HG03045 (cell line): Measurements from ENCODE around the gene FUT6.
"Not testable (repeated sequence)": the region's sequence is repeated elsewhere in the genome, so short reads cannot be mapped to it uniquely, and the experiment has no call there.

Experiments
- ATAC-seq: cut with Tn5 transposase; IDR thresholded peaks from one replicate; pipeline ENCODE4 v1.9.1; 2021; ENCODE audit warnings: mild to moderate bottlenecking, moderate library complexity; ENCODE audit not compliant: unreplicated experiment

Gene FUT6

DNA sequence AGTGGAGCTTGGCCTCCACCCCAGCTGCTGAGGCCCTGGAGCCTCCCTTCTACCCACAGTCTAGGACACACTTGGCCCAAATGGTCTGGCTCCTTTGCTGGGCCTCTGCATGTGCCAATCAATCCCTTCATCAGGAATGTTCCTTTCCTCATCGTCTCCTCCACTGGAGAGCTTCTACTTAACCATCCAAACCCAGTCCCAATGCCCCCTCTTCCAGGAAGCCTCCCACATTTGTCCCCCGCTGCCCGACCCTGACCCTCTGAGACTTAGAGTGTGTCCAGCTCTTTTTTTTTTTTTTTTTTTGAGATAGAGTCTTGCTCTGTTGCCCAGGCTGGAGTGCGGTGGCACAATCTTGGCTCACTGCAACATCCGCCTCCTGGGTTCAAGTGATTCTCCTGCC is 51.1 kb downstream of the FUT6 start:
- ATAC-seq: no peak

DNA sequence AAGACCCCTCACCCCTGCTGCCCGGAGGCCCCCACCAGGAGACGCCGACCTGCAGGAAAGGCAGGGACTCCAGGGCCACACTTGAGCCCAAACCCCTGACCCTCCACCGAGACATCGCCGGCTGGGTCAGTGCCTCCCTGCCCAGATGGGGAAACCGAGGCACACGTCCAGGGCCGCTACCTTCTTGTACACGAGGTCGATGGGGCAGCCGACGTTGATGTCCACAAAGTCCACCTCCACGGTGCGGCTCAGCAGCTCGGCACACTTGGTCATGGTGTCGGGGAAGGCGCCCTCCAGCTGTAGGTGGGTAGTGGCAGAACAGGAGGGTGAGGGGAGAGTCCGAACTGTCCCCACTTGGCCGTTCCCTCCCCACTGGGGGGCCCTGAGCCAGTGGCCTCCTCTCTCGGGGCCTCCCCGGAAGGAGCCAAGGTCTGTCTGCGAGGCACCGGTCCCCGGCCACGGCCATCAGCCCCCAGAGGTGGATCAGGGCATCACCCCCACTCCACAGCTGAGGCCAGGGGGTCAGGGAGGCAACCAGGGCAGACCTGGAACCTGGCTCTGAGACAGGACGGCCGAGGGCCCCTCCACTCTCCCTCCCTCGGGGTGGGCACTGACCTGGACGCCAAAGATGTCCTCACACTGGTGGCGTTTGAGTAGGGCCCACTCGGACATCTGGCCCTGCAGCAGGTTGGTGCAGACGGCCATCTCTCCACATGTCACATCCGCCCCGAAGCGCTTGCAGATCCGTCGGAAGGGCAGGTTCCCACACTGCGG is 51.9 kb downstream of the FUT6 start:
- ATAC-seq: no peak

DNA sequence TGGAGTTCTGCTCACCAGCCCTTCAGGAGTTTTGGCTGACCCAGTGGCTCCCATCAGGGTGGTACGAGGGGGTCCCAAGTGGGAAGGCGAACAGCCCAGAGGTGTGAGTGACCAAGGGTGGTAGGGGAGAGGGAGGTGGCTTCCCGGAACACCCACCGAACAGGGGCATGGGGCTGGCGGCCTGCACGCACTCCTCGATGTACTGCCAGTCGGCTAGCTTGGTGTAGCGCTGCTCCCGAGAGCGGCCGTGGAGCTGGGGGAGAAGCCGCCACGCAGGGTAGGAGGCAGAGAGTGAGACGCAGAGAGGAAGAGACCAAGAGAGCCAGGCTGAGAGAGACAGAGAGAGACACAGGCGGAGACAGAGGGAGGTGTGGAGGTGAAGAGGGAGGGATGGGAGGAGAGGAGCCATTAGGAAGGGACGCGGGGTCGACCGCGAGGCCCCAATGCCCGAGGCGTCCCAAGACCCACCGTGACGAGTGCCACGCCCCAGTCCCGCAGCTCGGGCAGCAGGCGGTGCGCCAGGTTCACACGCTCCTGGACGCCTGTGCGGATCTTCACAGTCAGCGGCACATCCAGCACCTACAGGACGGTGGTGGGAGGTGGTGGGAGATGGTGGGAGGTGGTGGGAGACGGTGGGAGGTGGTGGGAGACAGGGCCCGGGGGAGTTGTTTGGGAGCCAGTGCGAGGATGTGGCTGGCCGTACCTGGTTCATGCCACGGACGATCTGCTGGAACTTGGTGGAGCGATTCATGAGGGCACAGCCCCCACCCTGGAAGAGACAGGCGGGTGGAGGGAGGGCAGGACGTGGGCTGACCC is 52.7 kb downstream of the FUT6 start:
- ATAC-seq: no peak

DNA sequence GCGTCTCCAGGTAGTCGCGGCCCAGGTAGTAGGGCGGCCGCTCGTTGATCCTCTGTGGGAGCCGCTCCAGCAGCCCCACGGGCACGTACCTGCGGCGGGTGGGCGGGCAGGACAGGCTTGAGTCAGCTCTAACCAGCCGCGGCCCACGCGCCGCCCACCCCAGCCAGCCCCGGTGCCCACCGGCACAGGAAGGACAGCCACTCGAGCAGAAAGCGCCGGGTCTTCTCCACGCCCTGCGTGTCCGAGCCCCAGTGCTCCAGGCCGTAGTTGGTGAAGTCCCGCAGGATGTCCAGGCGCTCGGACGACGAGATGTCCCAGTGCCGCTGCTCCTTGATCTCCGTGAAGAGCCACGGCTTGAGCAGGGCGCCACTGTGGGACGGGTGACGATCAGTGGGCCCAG is 54.1 kb downstream of the FUT6 start:
- ATAC-seq: no peak

DNA sequence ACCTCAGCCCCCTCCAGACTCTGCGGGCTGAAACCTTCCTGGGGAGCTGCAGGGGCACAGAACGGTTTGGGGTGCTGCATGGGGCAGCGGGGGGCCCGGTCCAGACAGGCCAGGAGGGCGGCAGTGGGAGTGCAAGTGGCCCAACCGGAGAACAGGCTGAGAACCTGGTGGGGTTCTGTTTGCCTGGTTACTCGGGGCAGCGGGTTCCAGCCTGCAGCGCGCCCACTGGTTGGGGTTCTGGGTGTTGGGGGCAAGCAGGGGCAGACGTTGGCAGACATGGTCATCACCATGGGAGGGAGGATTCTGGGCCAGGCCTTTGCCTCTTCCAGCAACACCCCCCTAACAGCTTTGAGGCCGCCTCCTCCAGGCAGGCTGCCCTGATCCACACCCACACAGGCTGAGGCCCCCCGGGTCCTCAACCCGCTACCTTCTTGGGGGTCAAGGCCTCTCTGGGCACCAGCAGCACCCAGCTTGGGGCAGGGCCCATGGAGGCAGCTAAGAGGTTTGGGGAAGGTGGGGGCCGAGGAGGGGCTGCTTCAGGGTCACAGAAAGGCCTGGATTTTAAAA is 54.8 kb downstream of the FUT6 start, which contains the start of gene PRR22:
TSS of gene PRR22 (minus strand) at position 166 of the 567 bp plus-strand sequence. CDS start at position 80, 86 bp downstream.
- ATAC-seq: no peak

DNA sequence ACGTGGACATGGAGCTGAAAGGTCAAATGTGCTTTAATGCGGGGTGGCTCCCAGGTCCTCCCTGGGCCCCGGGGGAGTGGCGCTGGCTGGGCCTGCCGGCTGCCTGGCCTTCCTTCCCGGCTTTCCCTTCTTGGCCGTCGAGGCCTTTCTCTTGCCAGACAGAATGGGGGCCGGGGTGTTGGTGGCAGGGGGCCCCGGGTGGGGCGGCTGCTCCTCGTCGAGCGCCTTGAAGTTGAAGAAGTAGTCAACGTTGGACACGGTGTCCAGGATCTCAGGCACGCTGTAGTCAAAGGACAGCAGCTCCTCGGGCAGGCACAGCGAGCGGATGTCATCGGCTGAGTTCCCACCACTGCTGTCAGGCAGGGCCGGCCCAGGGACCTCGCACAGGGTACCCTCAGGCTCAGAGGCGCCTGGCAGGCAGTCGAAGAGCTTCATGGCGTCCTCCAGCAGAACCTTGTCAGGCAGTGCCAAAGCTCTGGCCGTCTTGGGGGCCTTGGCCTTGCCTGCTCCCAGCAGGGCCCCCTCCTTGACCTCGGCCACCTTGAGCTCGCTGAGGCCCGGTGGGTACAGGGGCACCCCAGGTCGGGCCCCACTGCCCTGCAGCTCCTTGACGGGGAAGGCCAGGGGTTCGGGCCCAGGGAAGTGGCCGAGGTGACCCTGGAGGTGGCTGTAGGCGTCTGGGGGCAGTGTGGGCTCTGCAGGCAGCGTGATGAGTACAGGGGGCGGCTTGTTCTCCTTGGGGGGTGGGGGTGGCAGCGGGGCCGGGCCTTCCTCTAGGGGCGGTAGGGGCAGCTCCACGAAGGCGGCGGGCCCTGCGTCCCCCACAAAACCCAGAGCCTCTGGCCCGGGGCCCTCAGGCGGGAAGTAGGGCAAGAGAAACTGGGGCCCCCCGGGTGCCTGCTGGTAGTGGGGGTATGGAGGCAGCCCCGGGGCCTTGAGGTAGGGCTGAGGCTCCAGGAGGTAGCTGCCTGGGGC is 56.3 kb downstream of the FUT6 start:
- no peak for ATAC-seq

DNA sequence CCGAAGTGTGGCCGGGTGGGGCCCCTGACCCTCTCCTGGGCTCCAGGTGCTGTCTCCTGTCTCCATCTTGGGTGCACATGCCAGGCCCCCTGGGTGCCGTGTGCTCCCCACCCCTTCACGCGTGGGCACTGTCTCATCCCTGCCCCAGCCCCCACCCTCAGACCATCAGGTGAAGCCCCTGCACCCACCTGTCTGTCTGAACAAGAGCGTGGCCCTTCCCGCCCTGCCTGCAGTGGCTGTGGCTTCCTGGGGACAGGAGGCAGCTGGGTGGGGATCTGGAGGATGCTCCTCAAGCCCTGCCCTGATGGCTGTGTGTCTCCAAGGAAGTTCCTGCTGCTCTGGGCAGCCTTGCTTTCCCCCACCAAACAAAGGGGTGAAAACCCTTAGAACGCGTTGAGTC is 57.2 kb downstream of the FUT6 start:
- ATAC-seq: no peak

DNA sequence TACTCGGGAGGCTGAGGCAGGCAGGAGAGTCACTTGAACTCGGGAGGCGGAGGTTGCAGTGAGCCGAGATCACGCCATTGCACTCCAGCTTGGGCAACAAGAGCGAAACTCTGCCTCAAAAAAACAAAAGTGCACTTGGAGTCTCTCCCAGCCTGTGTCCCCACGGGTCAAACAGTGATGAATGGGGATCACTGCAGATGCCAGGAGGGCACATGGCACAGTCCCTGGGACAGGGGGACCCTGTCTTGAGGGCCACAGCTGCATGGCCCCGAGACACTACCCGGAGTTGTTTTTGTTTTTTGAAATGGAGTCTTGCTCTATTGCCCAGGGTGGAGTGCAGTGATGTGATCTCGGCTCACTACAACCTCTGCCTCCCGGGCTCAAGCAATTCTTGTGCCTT is 58.6 kb downstream of the FUT6 start:
- not testable (repeated sequence) for ATAC-seq
